ENCODE data around the gene ANO8.

The ANO8 gene

GRCh38 chr19:17325133-17325532 lies 9.5 kb downstream of the ANO8 start:
- H3K27me3 ChIP-seq (replicated peaks; ENCODE audit: insufficient read depth, low read length) = peaks cover 26% of the 10 kb centered on the region
- no peak overlapping the region for H3K4me3 ChIP-seq (ENCODE audit: low read length)
- H3K4me2 ChIP-seq (ENCODE audit: low read depth, low read length) = no peak overlapping the region
- no peak overlapping the region for H3K27ac ChIP-seq (ENCODE audit: low read length)
- H3K4me1 ChIP-seq (ENCODE audit: low read length) = no peaks in the 10 kb centered on the region
- TF ChIP-seq EZH2 (optimal IDR thresholded peaks at IDR 0.05; ENCODE audit: low read depth, low read length) (no peak), CTCF (IDR thresholded peaks at IDR 0.05; ENCODE audit: low read length) (no peak), EZH2phosphoT487 (IDR thresholded peaks at IDR 0.05; ENCODE audit: low read length) (no peak)
- no peaks in the 10 kb centered on the region for H3K9me3 ChIP-seq (replicated peaks; ENCODE audit: insufficient read depth, low read length)
- no peak overlapping the region for H3K9ac ChIP-seq (ENCODE audit: low read length)
- no peak for DNase-seq
- no peaks in the 10 kb centered on the region for H3K9me2 ChIP-seq (replicated peaks; ENCODE audit: insufficient read depth, low read length)
- no peaks in the 10 kb centered on the region for H3K79me2 ChIP-seq (ENCODE audit: low read length)
- no peak overlapping the region for H2AFZ ChIP-seq (ENCODE audit: low read length)
- no peaks in the 10 kb centered on the region for H4K20me1 ChIP-seq (ENCODE audit: insufficient read depth, low read length)
- H3F3A ChIP-seq (ENCODE audit: insufficient read depth, low read length) = 0 out of 2 replicates have a peak, but pooled peaks cover 3% of the 10 kb centered on the region
- no peaks in the 10 kb centered on the region for H3K36me3 ChIP-seq (replicated peaks; ENCODE audit: insufficient read depth, low read length)

- 0 out of 2 replicates have a peak, but pooled peaks cover 3% of the 10 kb centered on the region for H3F3A ChIP-seq (ENCODE audit: insufficient read depth, low read length)
- DNase-seq = no peak
- no peak overlapping the region for H3K9ac ChIP-seq (ENCODE audit: low read length)
- H3K27me3 ChIP-seq (replicated peaks; ENCODE audit: insufficient read depth, low read length) = peaks cover 20% of the 10 kb centered on the region
- H2AFZ ChIP-seq (ENCODE audit: low read length) = no peak overlapping the region
- H3K79me2 ChIP-seq (ENCODE audit: low read length) = no peaks in the 10 kb centered on the region
- no peaks in the 10 kb centered on the region for H3K4me1 ChIP-seq (ENCODE audit: low read length)
- H4K20me1 ChIP-seq (ENCODE audit: insufficient read depth, low read length) = no peaks in the 10 kb centered on the region
- TF ChIP-seq CTCF (IDR thresholded peaks at IDR 0.05; ENCODE audit: low read length) (no peak), EZH2phosphoT487 (IDR thresholded peaks at IDR 0.05; ENCODE audit: low read length) (no peak), EZH2 (optimal IDR thresholded peaks at IDR 0.05; ENCODE audit: low read depth, low read length) (no peak)
- no peaks in the 10 kb centered on the region for H3K36me3 ChIP-seq (replicated peaks; ENCODE audit: insufficient read depth, low read length)
- no peaks in the 10 kb centered on the region for H3K9me3 ChIP-seq (replicated peaks; ENCODE audit: insufficient read depth, low read length)
- no peak overlapping the region for H3K27ac ChIP-seq (ENCODE audit: low read length)
- H3K4me2 ChIP-seq (ENCODE audit: low read depth, low read length) = no peak overlapping the region
- no peak overlapping the region for H3K4me3 ChIP-seq (ENCODE audit: low read length)
- no peaks in the 10 kb centered on the region for H3K9me2 ChIP-seq (replicated peaks; ENCODE audit: insufficient read depth, low read length)
These were observed 10.1 kb downstream of the ANO8 start for GRCh38 chr19:17324357-17325114.

GRCh38 chr19:17323964-17324332 lies 10.7 kb downstream of the ANO8 start:
- no peak overlapping the region for H3K27ac ChIP-seq (ENCODE audit: low read length)
- H3K9me3 ChIP-seq (replicated peaks; ENCODE audit: insufficient read depth, low read length) = no peaks in the 10 kb centered on the region
- H3K9ac ChIP-seq (ENCODE audit: low read length) = no peak overlapping the region
- no peaks in the 10 kb centered on the region for H3K9me2 ChIP-seq (replicated peaks; ENCODE audit: insufficient read depth, low read length)
- no peak overlapping the region for H3K4me2 ChIP-seq (ENCODE audit: low read depth, low read length)
- no peak for TF ChIP-seq EZH2 (optimal IDR thresholded peaks at IDR 0.05; ENCODE audit: low read depth, low read length)
- no peak for TF ChIP-seq CTCF (IDR thresholded peaks at IDR 0.05; ENCODE audit: low read length)
- no peak for TF ChIP-seq EZH2phosphoT487 (IDR thresholded peaks at IDR 0.05; ENCODE audit: low read length)
- no peak overlapping the region for H2AFZ ChIP-seq (ENCODE audit: low read length)
- H3K36me3 ChIP-seq (replicated peaks; ENCODE audit: insufficient read depth, low read length) = no peaks in the 10 kb centered on the region
- H3F3A ChIP-seq (ENCODE audit: insufficient read depth, low read length) = 0 out of 2 replicates have a peak, but pooled peaks cover 3% of the 10 kb centered on the region
- H3K4me3 ChIP-seq (ENCODE audit: low read length) = no peak overlapping the region
- no peak for DNase-seq
- no peaks in the 10 kb centered on the region for H4K20me1 ChIP-seq (ENCODE audit: insufficient read depth, low read length)
- H3K4me1 ChIP-seq (ENCODE audit: low read length) = no peaks in the 10 kb centered on the region
- H3K27me3 ChIP-seq (replicated peaks; ENCODE audit: insufficient read depth, low read length) = peaks cover 14% of the 10 kb centered on the region
- no peaks in the 10 kb centered on the region for H3K79me2 ChIP-seq (ENCODE audit: low read length)
